A375 (cell line): Measurements from ENCODE around the gene RAPGEF2. TPM values are rescaled to one million over a fixed set of nuclear protein-coding genes. Genes with fewer than 3 reads are reported as not detected.

ENCODE experiments used
- small RNA-seq: library from RNA; depleted of rRNA; stranded (forward); fragments of <200 nt; gene quantifications from one replicate; pipeline ENCODE3, GENCODE V24; 2014
- total RNA-seq: library from RNA; depleted of rRNA; stranded (reverse); fragments of >200 nt; shearing (Covaris generic); gene quantifications from 2 replicates; pipeline ENCODE4 v1.2.3, GENCODE V29; 2014; rRNA removed

RAPGEF2 gene, protein sequence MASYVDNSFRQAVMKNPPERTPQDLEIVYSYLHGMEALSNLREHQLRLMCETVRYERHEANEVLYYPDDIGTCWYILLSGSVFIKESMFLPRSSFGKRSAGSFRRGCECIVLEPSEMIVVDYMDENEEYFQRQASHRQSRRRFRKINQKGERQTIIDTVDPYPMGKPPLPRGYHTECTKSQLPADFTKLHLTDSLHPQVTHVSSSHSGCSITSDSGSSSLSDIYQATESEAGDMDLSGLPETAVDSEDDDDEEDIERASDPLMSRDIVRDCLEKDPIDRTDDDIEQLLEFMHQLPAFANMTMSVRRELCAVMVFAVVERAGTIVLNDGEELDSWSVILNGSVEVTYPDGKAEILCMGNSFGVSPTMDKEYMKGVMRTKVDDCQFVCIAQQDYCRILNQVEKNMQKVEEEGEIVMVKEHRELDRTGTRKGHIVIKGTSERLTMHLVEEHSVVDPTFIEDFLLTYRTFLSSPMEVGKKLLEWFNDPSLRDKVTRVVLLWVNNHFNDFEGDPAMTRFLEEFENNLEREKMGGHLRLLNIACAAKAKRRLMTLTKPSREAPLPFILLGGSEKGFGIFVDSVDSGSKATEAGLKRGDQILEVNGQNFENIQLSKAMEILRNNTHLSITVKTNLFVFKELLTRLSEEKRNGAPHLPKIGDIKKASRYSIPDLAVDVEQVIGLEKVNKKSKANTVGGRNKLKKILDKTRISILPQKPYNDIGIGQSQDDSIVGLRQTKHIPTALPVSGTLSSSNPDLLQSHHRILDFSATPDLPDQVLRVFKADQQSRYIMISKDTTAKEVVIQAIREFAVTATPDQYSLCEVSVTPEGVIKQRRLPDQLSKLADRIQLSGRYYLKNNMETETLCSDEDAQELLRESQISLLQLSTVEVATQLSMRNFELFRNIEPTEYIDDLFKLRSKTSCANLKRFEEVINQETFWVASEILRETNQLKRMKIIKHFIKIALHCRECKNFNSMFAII (N-terminal part only)
- total RNA-seq = 28.6 and 31.4 TPM in 2 replicates

DNA sequence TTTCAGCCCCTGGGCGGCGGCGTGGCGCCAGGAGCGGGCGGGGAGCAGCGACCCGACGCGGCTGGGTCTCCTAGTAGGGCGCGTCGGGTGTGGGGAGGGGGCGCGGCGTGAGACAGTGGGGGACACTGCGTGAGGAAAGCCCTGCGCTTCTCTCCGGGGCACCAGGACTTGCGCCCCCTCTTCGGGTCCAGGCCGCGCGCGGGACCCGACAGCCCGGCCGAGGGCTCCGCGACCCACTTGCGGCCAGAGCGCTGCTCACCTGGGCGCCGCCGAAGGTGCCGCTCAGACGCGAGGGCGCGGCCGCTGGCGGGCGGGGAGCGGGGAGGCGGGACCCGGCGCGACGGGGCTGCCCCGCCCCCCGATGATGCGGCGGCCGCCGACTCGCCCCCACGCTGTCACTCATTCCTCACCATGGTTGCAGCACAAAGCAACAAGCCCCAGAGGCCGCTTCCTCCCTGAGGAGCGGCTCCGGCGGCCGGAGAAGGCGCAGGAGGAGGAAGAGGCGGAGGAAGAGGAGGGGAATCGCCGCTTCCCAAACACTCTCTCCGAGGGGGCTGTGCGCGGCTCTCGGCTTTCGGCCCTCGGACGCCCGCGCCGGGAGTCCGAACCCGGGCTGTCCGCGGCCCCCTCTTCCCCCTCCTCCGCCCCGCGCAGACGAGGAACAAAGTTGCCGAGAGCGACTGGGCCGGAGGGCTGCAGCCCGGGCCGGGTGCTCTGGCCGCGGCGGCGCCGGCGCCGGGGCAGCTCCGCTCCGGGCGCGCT is at the start of gene RAPGEF2:
Gene RAPGEF2 (plus strand): TSS at position 458 of the 762 bp plus-strand sequence. CDS start 1,084 bp downstream, outside the sequence.

Small RNAs within 50 kb of the gene (small RNA-seq; reads per million reads assigned to genes)
- not detected for gene AC074344.1
- gene MIR3688-1 = not detected
- not detected for gene RF00019
